ENCODE measurements around the gene DPYD.

DPYD gene

GRCh38 chr1:97202481-97203380, 718.1 kb downstream of the DPYD start:
- no peak for DNase-seq (ENCODE audit: low spot score)

- DNase-seq (ENCODE audit: low spot score) = no peak
Measured at GRCh38 chr1:97201641-97202040, 719.2 kb downstream of the DPYD start.

DNA sequence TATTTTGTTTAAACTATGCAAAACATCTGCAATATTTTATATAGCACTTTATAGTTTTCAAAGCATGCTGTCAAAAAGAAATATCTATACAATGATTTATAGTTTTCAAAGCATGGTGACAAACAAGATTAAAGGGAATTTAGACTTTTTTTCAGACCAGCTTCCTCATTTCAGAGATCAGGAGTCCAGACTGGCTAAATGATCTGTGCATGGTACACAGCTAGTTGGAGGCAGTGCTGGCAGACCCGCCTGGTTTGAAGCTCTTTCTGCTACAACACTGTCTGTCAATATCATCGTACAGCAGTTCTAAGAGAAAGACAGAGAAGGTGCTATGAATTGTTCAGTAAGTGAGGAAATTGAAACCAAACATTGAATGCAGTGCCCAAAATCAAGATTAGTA, 720.2 kb downstream of the DPYD start:
- DNase-seq (ENCODE audit: low spot score) = no peak

- DNase-seq (ENCODE audit: low spot score) = no peak
Measured at GRCh38 chr1:97196825-97197516, 723.9 kb downstream of the DPYD start.

- DNase-seq (ENCODE audit: low spot score) = no peak
Measured at GRCh38 chr1:97192872-97193572, 727.8 kb downstream of the DPYD start.

DNA sequence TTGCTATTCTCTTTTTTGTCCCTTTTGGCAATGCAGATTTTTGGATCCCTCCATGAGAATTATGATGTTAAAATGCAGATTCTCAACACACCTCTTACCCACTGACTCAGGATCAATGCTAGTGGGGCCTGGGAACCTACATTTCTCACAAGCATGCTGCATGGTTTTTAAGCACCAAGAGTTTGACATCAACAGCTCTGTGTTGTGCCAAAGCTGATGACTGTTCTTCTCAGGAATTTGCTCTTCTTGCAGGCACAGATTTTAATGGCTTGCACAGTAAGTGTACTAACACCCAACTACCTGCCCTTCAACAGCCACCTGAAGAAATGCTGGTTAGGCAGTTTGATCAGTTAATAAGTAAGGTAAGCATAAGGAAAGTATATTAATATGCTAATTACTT, 730.5 kb downstream of the DPYD start:
- DNase-seq (ENCODE audit: low spot score) = no peak

- no peak for DNase-seq (ENCODE audit: low spot score)
Measured at GRCh38 chr1:97186381-97186780, 734.5 kb downstream of the DPYD start.

DNA sequence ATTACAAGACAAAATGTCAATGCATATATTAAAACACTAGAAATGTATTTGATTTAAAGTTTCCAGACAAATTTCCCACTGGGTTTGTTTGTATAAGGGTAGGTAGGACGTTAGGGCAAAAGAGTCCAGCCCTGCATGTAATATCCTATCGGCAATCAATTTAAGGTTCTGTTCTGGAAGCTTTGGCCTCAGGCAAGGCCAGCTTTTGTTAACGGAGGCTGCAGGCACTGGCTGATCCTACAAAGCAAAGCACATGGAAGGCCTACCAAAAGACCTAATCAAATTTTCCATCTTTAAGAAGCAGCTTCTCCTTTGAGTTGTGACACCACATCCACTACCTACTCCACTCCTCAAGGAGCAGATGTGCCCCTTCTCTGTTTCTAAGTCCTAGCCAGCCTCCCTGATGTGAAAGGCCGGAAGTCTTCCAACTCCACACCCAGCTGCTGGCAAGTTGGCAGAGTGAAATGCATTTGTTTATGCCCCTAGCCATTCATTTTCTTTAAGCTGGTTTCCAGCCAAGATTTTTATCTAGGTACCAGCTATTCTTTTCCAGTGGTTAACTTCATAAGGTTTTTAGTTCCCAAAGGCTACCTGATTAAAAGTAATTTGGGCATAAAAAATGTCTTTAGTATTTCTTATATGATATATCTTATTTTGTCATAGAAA, 746.7 kb downstream of the DPYD start:
- DNase-seq (ENCODE audit: low spot score) = no peak

DNA sequence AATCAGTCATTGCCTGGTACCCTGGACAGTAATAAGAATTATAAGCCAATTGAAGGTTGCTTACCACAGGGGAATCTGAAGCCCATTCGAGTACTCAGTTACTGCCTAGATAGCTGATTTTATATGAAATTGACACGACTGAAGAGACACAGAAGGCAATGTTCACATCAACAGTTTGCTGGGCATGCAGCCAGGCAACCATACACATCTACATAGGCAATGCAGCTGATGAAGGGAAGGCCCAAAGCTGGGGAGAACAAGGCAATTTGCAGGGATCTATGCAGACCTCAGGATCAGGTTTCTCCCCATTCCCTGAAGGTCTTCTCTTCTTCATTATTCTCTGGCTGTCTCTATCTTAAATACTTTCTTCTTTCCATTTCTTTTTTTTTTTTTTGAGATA, 750.5 kb downstream of the DPYD start:
- no peak for DNase-seq (ENCODE audit: low spot score)

DNA sequence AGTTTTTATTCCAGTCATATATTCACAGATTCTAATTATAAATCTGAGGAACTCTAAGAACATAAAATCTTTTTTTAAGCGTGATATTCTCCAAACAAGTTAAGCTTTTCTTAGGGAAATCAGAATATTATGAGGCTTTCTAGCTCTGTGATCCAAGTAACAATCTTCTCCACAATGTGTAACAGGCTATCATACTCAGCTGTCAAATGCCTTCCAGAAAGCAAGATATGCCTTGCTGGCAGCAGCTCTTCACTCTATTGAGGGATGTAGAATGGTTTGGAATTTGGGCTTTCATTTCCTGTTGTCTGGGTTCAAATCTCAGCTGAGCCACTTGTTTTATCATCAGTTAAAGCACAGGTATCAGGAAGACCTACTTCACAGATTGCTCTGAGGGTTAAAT, 752.8 kb downstream of the DPYD start:
- DNase-seq (ENCODE audit: low spot score) = no peak

DNA sequence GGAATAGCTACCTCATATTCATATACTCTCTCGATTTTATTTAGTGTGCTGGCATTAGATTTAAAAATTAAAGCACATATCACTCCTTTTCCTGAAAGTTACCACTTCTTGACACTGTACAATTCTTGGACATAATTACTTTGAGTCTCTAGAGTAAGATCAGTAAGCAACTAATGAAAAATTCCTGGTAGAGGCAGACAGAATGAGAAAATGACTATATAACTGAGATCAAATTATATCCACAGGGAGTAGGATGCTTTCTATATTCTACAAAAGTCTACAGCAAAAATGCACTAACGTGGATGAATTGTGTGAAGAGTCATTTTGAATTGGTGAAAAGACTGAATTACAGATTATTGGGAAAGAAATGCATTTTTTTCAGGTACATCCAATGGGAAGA, 753.6 kb downstream of the DPYD start:
- DNase-seq (ENCODE audit: low spot score) = no peak

- DNase-seq (ENCODE audit: low spot score) = no peak
Measured at GRCh38 chr1:97166626-97167025, 754.2 kb downstream of the DPYD start.

- DNase-seq (ENCODE audit: low spot score) = no peak
Measured at GRCh38 chr1:97164276-97164639, 756.6 kb downstream of the DPYD start.

- DNase-seq (ENCODE audit: low spot score) = no peak
Measured at GRCh38 chr1:97163591-97164275, 757.1 kb downstream of the DPYD start.

DNA sequence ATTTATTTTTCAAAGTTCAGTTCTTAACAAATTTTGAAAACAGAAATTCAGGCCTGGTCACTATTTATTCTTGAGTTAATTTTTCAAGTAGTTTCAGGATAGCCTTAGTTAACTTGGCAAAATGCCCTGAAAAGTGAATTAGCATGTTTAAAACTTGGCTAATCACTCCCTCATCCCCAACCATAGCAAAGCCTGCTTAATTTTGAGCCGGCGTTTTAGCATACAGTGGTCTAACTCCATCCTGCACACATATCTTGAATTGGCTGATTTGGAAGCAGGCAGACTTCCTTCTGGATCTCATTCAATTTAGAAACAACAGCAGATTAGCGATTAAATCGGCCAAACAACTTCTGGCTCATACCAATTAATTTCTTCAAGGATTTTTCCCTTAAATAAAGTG, 760.0 kb downstream of the DPYD start:
- peak; percentile 41 for DNase-seq (ENCODE audit: low spot score)

GRCh38 chr1:97159342-97159741, 761.5 kb downstream of the DPYD start:
- no peak for DNase-seq (ENCODE audit: low spot score)

GRCh38 chr1:97158691-97159096, 762.1 kb downstream of the DPYD start:
- DNase-seq (ENCODE audit: low spot score) = no peak

- no peak for DNase-seq (ENCODE audit: low spot score)
Measured at GRCh38 chr1:97157991-97158390, 762.8 kb downstream of the DPYD start.

DNA sequence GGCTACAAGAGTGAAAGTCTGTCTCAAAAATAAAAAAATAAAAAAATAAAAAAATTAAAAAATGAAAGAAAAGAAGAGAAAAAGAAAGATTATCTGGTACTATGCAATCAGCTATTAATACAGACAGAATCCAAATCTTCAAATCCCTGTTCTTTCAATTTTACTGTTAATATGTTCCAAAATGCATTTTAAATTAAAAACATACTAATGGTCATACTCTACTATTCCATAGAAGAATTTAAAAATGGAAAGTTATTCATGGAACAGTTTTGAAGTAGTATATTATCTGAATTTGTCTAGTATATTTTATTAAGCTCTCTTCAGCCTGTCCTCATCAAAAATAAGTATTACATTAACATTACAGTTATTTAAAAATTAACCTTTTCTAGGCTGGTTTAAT, 769.2 kb downstream of the DPYD start:
- no peak for DNase-seq (ENCODE audit: low spot score)

GRCh38 chr1:97145321-97145956, 775.4 kb downstream of the DPYD start:
- no peak for DNase-seq (ENCODE audit: low spot score)

GRCh38 chr1:97144527-97144926, 776.3 kb downstream of the DPYD start:
- DNase-seq (ENCODE audit: low spot score) = no peak
